ENCODE measurements around the gene PRKG1. TPM values are rescaled to one million over a fixed set of nuclear protein-coding genes. Genes with fewer than 3 reads are reported as not detected.

The PRKG1 gene
- total RNA-seq, 1 experiment from 2014 or later = 16.5 TPM

DNA sequence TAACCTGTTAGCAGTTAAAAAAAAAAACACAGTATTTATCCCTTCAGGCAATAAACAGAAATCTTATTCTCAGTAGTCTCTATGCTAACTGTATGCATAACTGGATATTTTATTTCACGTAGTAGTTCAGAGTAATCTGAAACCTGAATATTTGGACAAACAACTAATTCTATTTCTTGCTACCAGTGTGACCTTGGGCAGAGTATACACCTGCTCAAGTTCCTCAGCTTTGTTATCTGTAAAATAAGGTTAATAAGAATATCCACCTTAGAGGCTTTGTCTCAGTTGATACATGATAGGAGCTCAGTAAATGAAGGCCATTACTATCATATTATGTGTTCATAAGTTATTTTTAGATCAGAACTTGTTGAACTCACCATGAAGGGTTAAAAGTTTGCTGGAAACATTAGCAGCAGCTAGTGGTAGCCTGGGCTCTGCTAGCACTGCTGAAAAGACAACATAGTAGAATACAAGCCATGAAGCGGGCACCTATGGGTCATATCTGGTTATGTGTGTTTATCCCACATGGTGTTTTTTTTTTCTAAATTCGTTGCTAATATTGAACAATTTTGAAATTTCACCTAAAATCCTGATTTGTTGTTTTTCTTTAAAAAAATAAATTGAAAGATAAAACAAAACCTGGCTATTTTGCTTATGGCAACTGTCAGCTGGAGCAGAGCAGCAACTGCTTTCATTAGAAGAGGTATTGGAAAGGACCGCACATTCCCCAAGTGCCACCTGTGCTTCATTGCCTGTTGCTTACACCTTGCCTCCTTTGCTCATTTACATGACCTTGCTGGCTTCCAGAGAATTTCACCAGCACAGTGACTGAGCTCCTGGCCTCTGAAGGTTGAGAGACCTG, 303.0 kb downstream of the PRKG1 start (continued):
- no peak for TF ChIP-seq AFF4 (CRISPR knock-in tag; IDR thresholded peaks at IDR 0.05; ENCODE audit: borderline replicate concordance)
- TF ChIP-seq, protein P1, sequence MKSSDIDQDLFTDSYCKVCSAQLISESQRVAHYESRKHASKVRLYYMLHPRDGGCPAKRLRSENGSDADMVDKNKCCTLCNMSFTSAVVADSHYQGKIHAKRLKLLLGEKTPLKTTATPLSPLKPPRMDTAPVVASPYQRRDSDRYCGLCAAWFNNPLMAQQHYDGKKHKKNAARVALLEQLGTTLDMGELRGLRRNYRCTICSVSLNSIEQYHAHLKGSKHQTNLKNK (CRISPR knock-in tag; IDR thresholded peaks at IDR 0.05) = no peak
- TF ChIP-seq AR (CRISPR knock-in tag; IDR thresholded peaks at IDR 0.05) = no peak
- no peak for TF ChIP-seq FOXK1 (CRISPR knock-in tag; IDR thresholded peaks at IDR 0.05)
- TF ChIP-seq, protein P2, sequence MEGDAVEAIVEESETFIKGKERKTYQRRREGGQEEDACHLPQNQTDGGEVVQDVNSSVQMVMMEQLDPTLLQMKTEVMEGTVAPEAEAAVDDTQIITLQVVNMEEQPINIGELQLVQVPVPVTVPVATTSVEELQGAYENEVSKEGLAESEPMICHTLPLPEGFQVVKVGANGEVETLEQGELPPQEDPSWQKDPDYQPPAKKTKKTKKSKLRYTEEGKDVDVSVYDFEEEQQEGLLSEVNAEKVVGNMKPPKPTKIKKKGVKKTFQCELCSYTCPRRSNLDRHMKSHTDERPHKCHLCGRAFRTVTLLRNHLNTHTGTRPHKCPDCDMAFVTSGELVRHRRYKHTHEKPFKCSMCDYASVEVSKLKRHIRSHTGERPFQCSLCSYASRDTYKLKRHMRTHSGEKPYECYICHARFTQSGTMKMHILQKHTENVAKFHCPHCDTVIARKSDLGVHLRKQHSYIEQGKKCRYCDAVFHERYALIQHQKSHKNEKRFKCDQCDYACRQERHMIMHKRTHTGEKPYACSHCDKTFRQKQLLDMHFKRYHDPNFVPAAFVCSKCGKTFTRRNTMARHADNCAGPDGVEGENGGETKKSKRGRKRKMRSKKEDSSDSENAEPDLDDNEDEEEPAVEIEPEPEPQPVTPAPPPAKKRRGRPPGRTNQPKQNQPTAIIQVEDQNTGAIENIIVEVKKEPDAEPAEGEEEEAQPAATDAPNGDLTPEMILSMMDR (IDR thresholded peaks at IDR 0.05) = no peak
- TF ChIP-seq JUN (CRISPR knock-in tag; IDR thresholded peaks at IDR 0.05) = no peak
- no peak for TF ChIP-seq ZNF423 (CRISPR knock-in tag; IDR thresholded peaks at IDR 0.05)
- TF ChIP-seq MXD4 (CRISPR knock-in tag; IDR thresholded peaks at IDR 0.05; ENCODE audit: borderline replicate concordance) = no peak
- TF ChIP-seq CREB1 (CRISPR knock-in tag; IDR thresholded peaks at IDR 0.05) = no peak

GRCh38 chr10:51377932-51378599, 303.8 kb downstream of the PRKG1 start:
- no peaks in the 10 kb centered on the region for H3K27me3 Mint-ChIP-seq (ENCODE audit: low read depth)
- CTCF ChIA-PET = interaction anchor here (1.1 to 2.3 kb wide), 3 partner anchors 9 to 207 kb away, joined by 3 to 14 read pairs (median 11); no protein-coding TSS in a partner anchor
- DNase-seq (ENCODE audit: low spot score) (no peak), ATAC-seq (no peak)
- no peak overlapping the region for H3K4me3 Mint-ChIP-seq
- no peaks in the 10 kb centered on the region for H3K9me3 Mint-ChIP-seq
- POLR2A ChIA-PET = no interaction called here
- H3K27ac Mint-ChIP-seq = no peak overlapping the region
- H3K36me3 Mint-ChIP-seq = no peaks in the 10 kb centered on the region
- H3K4me1 Mint-ChIP-seq = peaks cover 12% of the 10 kb centered on the region
- no peak for TF ChIP-seq TEAD4 (CRISPR knock-in tag; IDR thresholded peaks at IDR 0.05)
- TF ChIP-seq RORB (CRISPR knock-in tag; IDR thresholded peaks at IDR 0.05) = no peak
- TF ChIP-seq ZNF317 (CRISPR knock-in tag; IDR thresholded peaks at IDR 0.05; ENCODE audit: borderline replicate concordance, low read depth) = no peak
- no peak for TF ChIP-seq RELA (CRISPR knock-in tag; IDR thresholded peaks at IDR 0.05; ENCODE audit: borderline replicate concordance)
- no peak for TF ChIP-seq AR (CRISPR knock-in tag; IDR thresholded peaks at IDR 0.05)
- TF ChIP-seq, protein P3, sequence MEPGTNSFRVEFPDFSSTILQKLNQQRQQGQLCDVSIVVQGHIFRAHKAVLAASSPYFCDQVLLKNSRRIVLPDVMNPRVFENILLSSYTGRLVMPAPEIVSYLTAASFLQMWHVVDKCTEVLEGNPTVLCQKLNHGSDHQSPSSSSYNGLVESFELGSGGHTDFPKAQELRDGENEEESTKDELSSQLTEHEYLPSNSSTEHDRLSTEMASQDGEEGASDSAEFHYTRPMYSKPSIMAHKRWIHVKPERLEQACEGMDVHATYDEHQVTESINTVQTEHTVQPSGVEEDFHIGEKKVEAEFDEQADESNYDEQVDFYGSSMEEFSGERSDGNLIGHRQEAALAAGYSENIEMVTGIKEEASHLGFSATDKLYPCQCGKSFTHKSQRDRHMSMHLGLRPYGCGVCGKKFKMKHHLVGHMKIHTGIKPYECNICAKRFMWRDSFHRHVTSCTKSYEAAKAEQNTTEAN (CRISPR knock-in tag; IDR thresholded peaks at IDR 0.05) = no peak
- TF ChIP-seq ATF1 (CRISPR knock-in tag; IDR thresholded peaks at IDR 0.05) = no peak
- no peak for TF ChIP-seq ZNF219 (CRISPR knock-in tag; IDR thresholded peaks at IDR 0.05; ENCODE audit: borderline replicate concordance)
- TF ChIP-seq, protein P4, sequence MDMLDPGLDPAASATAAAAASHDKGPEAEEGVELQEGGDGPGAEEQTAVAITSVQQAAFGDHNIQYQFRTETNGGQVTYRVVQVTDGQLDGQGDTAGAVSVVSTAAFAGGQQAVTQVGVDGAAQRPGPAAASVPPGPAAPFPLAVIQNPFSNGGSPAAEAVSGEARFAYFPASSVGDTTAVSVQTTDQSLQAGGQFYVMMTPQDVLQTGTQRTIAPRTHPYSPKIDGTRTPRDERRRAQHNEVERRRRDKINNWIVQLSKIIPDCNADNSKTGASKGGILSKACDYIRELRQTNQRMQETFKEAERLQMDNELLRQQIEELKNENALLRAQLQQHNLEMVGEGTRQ (CRISPR knock-in tag; IDR thresholded peaks at IDR 0.05) = no peak

Measured in WTC11 (cell line).